ENCODE data around the gene PATE3.

Gene PATE3

GRCh38 chr11:125790825-125791224, 2.9 kb downstream of the PATE3 start:
- Histone ChIP-seq H3K36me3 (ENCODE audit: insufficient read depth, low read length) (no peaks in the 10 kb centered on the region), H3K4me3 (ENCODE audit: low read depth, low read length, poor library complexity, severe bottlenecking) (no peak overlapping the region), H3K4me1 (ENCODE audit: insufficient read depth, low read length, severe bottlenecking) (no peaks in the 10 kb centered on the region), H3K79me2 (ENCODE audit: insufficient read depth, low read length) (no peaks in the 10 kb centered on the region), H3K27me3 (ENCODE audit: insufficient read depth, low read length) (no peaks in the 10 kb centered on the region), H2AFZ (ENCODE audit: low read length) (no peak overlapping the region), H3F3A (ENCODE audit: insufficient read depth, low read length) (no peaks in the 10 kb centered on the region), H3K9me2 (ENCODE audit: low read depth, low read length) (no peaks in the 10 kb centered on the region), H3K4me2 (ENCODE audit: low read length) (no peak overlapping the region), H4K20me1 (ENCODE audit: insufficient read depth, low read length) (no peaks in the 10 kb centered on the region), H3K9ac (ENCODE audit: low read length) (no peak overlapping the region), H3K27ac (ENCODE audit: low read depth, low read length, poor library complexity, severe bottlenecking) (no peak overlapping the region), H3K9me3 (ENCODE audit: low read length) (no peaks in the 10 kb centered on the region)
- TF ChIP-seq EZH2 (IDR thresholded peaks at IDR 0.05; ENCODE audit: borderline replicate concordance, low read length) (no peak), CTCF (IDR thresholded peaks at IDR 0.05; ENCODE audit: low read length) (no peak)

DNA sequence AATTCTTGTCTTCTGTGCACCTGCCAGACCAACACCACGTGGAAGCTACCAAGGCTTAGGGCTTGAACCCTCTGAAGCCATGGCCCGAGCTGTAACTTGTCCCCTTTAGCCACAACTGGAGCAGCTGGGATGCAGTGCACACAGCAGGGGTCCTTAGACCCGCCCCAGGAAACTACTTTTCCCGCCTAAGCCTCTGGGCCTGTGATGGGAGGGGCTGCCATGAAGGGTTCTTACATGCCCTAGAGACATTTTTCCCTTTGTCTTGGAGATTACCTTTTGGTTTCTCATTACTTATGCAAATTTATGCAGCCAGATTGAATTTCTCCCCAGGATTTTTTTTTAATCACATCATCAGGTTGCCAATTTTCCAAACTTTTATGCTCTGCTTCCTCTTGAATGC, 9.7 kb downstream of the PATE3 start:
- Histone ChIP-seq H3K9me3 (ENCODE audit: low read length) (no peaks in the 10 kb centered on the region), H3K27me3 (ENCODE audit: insufficient read depth, low read length) (no peaks in the 10 kb centered on the region), H3F3A (ENCODE audit: insufficient read depth, low read length) (no peaks in the 10 kb centered on the region), H4K20me1 (ENCODE audit: insufficient read depth, low read length) (no peaks in the 10 kb centered on the region), H2AFZ (ENCODE audit: low read length) (no peak overlapping the region), H3K4me2 (ENCODE audit: low read length) (no peak overlapping the region), H3K9me2 (ENCODE audit: low read depth, low read length) (no peaks in the 10 kb centered on the region), H3K27ac (ENCODE audit: low read depth, low read length, poor library complexity, severe bottlenecking) (no peak overlapping the region), H3K4me3 (ENCODE audit: low read depth, low read length, poor library complexity, severe bottlenecking) (no peak overlapping the region), H3K79me2 (ENCODE audit: insufficient read depth, low read length) (no peaks in the 10 kb centered on the region), H3K36me3 (ENCODE audit: insufficient read depth, low read length) (no peaks in the 10 kb centered on the region), H3K4me1 (ENCODE audit: insufficient read depth, low read length, severe bottlenecking) (no peaks in the 10 kb centered on the region), H3K9ac (ENCODE audit: low read length) (no peak overlapping the region)
- TF ChIP-seq EZH2 (IDR thresholded peaks at IDR 0.05; ENCODE audit: borderline replicate concordance, low read length) (no peak), CTCF (IDR thresholded peaks at IDR 0.05; ENCODE audit: low read length) (no peak)

DNA sequence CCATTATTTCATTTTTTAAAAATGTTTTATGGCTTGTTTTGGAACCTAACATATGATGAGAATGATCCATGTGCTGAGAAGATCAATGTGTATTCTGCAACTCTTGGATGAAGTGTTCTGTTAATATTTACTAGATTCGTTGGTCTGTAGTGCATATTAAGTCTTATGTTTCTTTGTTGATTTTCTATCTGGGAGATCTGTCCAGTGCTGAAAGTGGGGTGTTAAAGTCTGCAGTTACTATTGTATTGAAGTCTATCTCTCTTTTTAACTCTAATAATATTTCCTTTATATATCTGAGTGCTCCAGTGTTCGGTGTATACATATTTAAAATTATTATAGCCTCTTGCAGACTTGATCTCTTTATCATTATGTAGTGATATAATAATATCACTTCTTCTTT, 11.9 kb downstream of the PATE3 start:
- Histone ChIP-seq H3K4me2 (ENCODE audit: low read length) (no peak overlapping the region), H3K9me2 (ENCODE audit: low read depth, low read length) (no peaks in the 10 kb centered on the region), H3F3A (ENCODE audit: insufficient read depth, low read length) (no peaks in the 10 kb centered on the region), H3K9me3 (ENCODE audit: low read length) (no peaks in the 10 kb centered on the region), H3K4me1 (ENCODE audit: insufficient read depth, low read length, severe bottlenecking) (no peaks in the 10 kb centered on the region), H2AFZ (ENCODE audit: low read length) (no peak overlapping the region), H3K4me3 (ENCODE audit: low read depth, low read length, poor library complexity, severe bottlenecking) (no peak overlapping the region), H3K9ac (ENCODE audit: low read length) (no peak overlapping the region), H3K36me3 (ENCODE audit: insufficient read depth, low read length) (no peaks in the 10 kb centered on the region), H3K27me3 (ENCODE audit: insufficient read depth, low read length) (no peaks in the 10 kb centered on the region), H4K20me1 (ENCODE audit: insufficient read depth, low read length) (no peaks in the 10 kb centered on the region), H3K27ac (ENCODE audit: low read depth, low read length, poor library complexity, severe bottlenecking) (no peak overlapping the region), H3K79me2 (ENCODE audit: insufficient read depth, low read length) (no peaks in the 10 kb centered on the region)
- TF ChIP-seq EZH2 (IDR thresholded peaks at IDR 0.05; ENCODE audit: borderline replicate concordance, low read length) (no peak), CTCF (IDR thresholded peaks at IDR 0.05; ENCODE audit: low read length) (no peak)
